HG02885 (cell line): ENCODE results near the gene CACNG4.

Experiments
- ATAC-seq: cut with Tn5 transposase; IDR thresholded peaks from one replicate; pipeline ENCODE4 v1.9.1; 2021; ENCODE audit warnings: mild to moderate bottlenecking; ENCODE audit not compliant: unreplicated experiment, poor library complexity

Gene CACNG4

GRCh38 chr17:67011527-67012175 is 47.1 kb downstream of the CACNG4 start:
- ATAC-seq = no peak

- no peak for ATAC-seq
Observed at GRCh38 chr17:67013891-67014290, 49.4 kb downstream of the CACNG4 start.

- no peak for ATAC-seq
Observed at GRCh38 chr17:67015001-67015400, 50.5 kb downstream of the CACNG4 start.

- ATAC-seq = no peak
Observed at GRCh38 chr17:67016039-67016762, 51.7 kb downstream of the CACNG4 start.

GRCh38 chr17:67017910-67018309 is 53.4 kb downstream of the CACNG4 start:
- ATAC-seq = no peak

- ATAC-seq = no peak
Observed at GRCh38 chr17:67018471-67019434, 54.2 kb downstream of the CACNG4 start.

GRCh38 chr17:67019809-67020208 is 55.3 kb downstream of the CACNG4 start:
- no peak for ATAC-seq

- ATAC-seq = no peak
Observed at GRCh38 chr17:67020293-67020766, 55.8 kb downstream of the CACNG4 start.

GRCh38 chr17:67021196-67021595 is 56.7 kb downstream of the CACNG4 start:
- no peak for ATAC-seq

GRCh38 chr17:67021743-67022450 is 57.4 kb downstream of the CACNG4 start:
- no peak for ATAC-seq

GRCh38 chr17:67022451-67022810 is 57.9 kb downstream of the CACNG4 start:
- no peak for ATAC-seq

GRCh38 chr17:67024736-67025135 is 60.2 kb downstream of the CACNG4 start:
- ATAC-seq = no peak

GRCh38 chr17:67025216-67025792 is 60.8 kb downstream of the CACNG4 start:
- no peak for ATAC-seq

- no peak for ATAC-seq
Observed at GRCh38 chr17:67026341-67026740, 61.8 kb downstream of the CACNG4 start.

GRCh38 chr17:67027031-67027628 is 62.6 kb downstream of the CACNG4 start:
- no peak for ATAC-seq

- ATAC-seq = no peak
Observed at GRCh38 chr17:67030641-67031040, 66.1 kb downstream of the CACNG4 start.

- no peak for ATAC-seq
Observed at GRCh38 chr17:67032382-67032781, 67.9 kb downstream of the CACNG4 start.

GRCh38 chr17:67032985-67033384 is 68.5 kb downstream of the CACNG4 start:
- ATAC-seq = no peak

- ATAC-seq = no peak
Observed at GRCh38 chr17:67033613-67034012, 69.1 kb downstream of the CACNG4 start.
